Thyroid gland (tissue), 4 donors: Measurements from ENCODE around the gene NHLRC4. TPM values are rescaled to one million over a fixed set of nuclear protein-coding genes. Genes with fewer than 3 reads are reported as not detected.

ENCODE experiments used
- DNase-seq, 2 donors: peaks; one replicate each; pipeline ENCODE4 v3.0.0-alpha.2; 2019
- H3K27ac ChIP-seq, 3 donors: fragments of 200-600 bp; sonication (generic); 1 replicate in 2 of 3; 2 replicates in 1 of 3; pipeline ENCODE4 v1.5.1; 2016 to 2019; ENCODE audit warnings: mild to moderate bottlenecking in 1 of 3, moderate library complexity in 1 of 3
- H3K27me3 ChIP-seq: fragments of 200-600 bp; sonication (generic); one replicate; pipeline ENCODE4 v1.5.1; 2019
- H3K36me3 ChIP-seq, 2 donors: fragments of 200-600 bp; sonication (generic); one replicate each; pipeline ENCODE4 v1.5.1; 2016 to 2019
- H3K4me1 ChIP-seq, 2 donors: fragments of 200-600 bp; sonication (generic); one replicate each; pipeline ENCODE4 v1.5.1; 2017 to 2019
- H3K4me3 ChIP-seq, 3 donors: fragments of 200-600 bp; sonication (generic); replicated peaks in 1 of 3; 1 replicate in 2 of 3; 2 replicates in 1 of 3; pipeline ENCODE4 v1.5.1; 2016; ENCODE audit warnings: mild to moderate bottlenecking in 1 of 3
- H3K9me3 ChIP-seq: fragments of 200-600 bp; sonication (generic); one replicate; pipeline ENCODE4 v1.5.1; 2017
- CTCF ChIP-seq, 6 experiments: fragments of 200-600 bp in 3 of 6; fragments of 450-650 bp in 3 of 6; sonication (generic) in 3 of 6; IDR thresholded peaks; one replicate each; pipeline ENCODE4 v1.5.1; 2016 to 2019; ENCODE audit warnings: antibody characterized with exemption in 6 of 6, mild to moderate bottlenecking in 2 of 6, inconsistent platforms in 1 of 6, moderate library complexity in 1 of 6
- POLR2A ChIP-seq, 2 donors: fragments of 450-650 bp; IDR thresholded peaks; one replicate each; pipeline ENCODE4 v1.6.1; 2017; ENCODE audit warnings: antibody characterized with exemption in 2 of 2, mild to moderate bottlenecking in 2 of 2, moderate library complexity in 1 of 2
- WGBS, 2 donors: methylation state at CpG; one replicate each; pipeline ENCODE4 v1.1.5; 2017; 5-methylcytosine and 5-hydroxymethylcytosine counted together
- intact Hi-C: fragments of 100-400 bp; cut with DNase I; formaldehyde crosslinking; loops from one replicate; pipeline ENCODE4 v1.15.1; 2023
- total RNA-seq, 4 donors: library from RNA; depleted of rRNA; stranded (reverse); fragments of >200 nt; gene quantifications; one replicate each; pipeline ENCODE4 v1.2.3, GENCODE V29; 2016

The NHLRC4 gene
- total RNA-seq, 4 donors from 2014 or later: 0.63 to 0.81 (median 0.67) TPM; not detected in 1

DNA sequence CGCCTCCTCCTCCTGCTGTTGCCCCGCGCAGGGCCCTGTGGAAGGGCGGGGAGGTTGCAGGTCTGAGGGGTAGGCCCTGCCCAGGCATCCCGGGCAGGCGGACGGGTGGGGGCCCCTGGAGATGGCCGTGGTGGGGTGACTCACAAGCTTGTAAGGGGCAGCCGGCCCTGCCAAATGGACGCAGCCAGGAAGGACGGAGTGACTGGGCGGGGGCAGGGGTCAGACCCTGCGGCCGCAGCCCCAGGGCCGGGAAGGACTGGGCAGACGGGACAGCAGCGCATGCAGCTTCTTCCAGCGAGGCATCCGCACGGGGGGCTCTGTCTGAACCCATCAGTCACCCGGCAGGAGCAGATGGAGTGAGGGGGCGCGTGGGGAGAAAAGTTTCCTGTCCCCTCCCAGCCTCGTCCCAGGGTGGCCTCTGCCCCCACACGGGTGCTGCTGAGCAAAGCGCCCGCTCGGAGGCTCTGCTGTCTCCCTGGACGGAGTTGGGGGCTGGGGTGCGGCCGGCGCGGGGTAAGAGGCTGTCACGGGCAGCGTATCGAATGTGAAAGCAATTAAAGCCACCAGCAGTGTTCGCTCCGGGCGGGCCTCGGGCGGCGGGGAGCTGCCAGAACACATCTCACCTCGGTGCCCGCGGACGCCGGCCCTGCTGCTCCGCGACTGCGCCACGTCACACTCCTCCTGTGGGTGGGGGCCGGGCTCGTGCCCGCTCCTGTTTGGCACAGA lies 12.0 kb upstream of the NHLRC4 start:
- no peak overlapping the region for H3K4me3 ChIP-seq
- WGBS, 2 donors: 91% methylated on average over 42 to 44 of the region's 54 CpGs
- H3K27me3 ChIP-seq: no peaks in the 10 kb centered on the region
- no peaks in the 10 kb centered on the region for H3K9me3 ChIP-seq
- intact Hi-C loops: no loop called here
- H3K27ac ChIP-seq: no peak overlapping the region
- peaks cover 11 to 13% of the 10 kb centered on the region in 2 donors for H3K36me3 ChIP-seq
- peaks cover 13 to 20% of the 10 kb centered on the region in 2 donors for H3K4me1 ChIP-seq
- DNase-seq: no peak
- TF ChIP-seq CTCF (IDR thresholded peaks at IDR 0.05) (no peak), POLR2A (IDR thresholded peaks at IDR 0.05) (no peak)

DNA sequence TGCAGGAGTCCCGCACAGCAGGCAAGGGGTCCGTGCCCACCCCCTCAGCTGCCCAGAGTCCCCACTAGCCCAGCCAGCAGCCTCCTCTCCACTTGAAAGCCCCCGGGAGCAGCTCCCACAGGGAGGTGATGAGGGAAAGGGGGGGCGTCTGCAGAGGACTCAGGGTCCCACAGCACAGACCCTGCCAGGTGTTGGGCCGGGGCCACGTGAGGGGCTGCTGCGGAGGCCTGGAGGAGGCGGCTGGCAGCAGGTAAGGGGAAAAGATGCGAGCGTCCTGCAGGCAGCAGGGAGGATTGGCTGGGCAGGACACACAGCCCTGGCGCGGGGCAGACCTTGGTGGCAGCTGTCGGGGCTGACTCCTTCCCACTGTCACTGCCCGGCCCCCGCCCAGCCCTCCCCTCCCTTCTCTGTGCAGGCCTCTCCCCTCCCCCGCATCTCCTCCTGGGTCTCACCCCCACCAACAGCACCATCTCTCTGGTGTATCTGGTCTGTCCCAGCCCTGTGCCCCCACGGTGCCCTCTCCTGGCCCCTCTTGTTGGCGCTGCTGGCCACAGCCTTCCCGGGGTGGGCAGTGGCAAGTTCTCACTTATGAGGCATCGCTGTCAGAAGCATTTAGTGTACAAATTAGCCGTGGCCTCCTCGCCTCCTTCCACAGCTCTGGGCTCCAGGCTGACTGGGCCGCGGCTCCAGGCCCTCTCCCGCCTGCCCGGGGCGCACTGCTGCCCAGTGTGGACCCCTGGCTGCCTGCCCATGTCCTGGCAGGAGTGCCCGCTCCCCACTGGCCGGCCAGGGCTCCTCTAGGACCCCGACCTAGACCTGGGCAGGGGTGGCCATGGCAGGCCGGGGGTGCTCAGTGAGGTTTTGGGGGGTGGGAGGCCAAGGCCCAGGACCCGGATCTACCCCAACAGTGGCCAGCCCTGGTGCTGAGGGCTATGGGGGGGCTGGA lies 11.0 kb upstream of the NHLRC4 start:
- no peak for DNase-seq
- intact Hi-C loops: no loop called here
- no peaks in the 10 kb centered on the region for H3K9me3 ChIP-seq
- no peaks in the 10 kb centered on the region for H3K27me3 ChIP-seq
- peaks cover 11 to 13% of the 10 kb centered on the region in 2 donors for H3K36me3 ChIP-seq
- H3K4me3 ChIP-seq: no peak overlapping the region
- H3K27ac ChIP-seq: no peak overlapping the region
- 77 to 91% methylated on average over 14 to 22 of the region's 32 CpGs for WGBS, 2 donors
- H3K4me1 ChIP-seq: peaks cover 13 to 22% of the 10 kb centered on the region in 2 donors
- TF ChIP-seq POLR2A (IDR thresholded peaks at IDR 0.05) (no peak), CTCF (IDR thresholded peaks at IDR 0.05) (no peak)

DNA sequence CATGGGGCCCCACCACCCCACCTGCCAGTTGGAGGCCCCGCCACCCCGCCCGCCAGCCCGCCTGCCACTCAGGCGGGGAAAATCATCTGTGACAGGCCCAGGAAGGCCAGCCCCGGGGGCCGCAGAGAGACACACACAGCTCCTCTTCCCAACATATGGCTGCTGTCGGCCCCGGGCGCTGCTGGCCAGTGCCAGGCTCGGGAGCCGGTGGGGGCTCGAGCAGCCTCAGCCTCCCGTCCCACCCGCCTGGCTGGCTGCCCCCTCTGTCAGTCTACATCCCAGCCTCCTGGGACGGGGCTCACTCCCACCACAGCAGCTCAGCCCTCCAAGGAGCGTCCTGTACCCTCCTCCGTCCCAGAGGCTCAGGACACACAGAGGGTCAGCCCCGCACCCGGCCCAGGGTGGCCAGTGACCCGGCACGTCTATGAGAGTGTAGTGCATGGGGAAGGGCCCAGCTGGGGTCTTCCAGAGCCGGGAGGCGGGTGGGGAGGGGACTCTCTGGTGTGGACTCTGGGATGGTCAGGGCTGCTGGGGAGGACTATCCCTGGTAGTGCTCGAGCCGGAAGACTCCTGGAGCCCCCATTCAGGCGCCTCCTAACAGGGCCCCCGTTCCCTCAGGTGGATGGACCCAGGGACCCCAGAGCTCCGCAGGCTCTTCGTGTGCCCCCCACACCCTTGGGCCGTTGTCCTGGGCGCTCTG lies 10.2 kb upstream of the NHLRC4 start:
- intact Hi-C loops: no loop called here
- Histone ChIP-seq H3K4me3 (no peak overlapping the region), H3K27me3 (no peaks in the 10 kb centered on the region), H3K4me1 (peaks cover 13 to 22% of the 10 kb centered on the region in 2 donors), H3K36me3 (peaks cover 11 to 12% of the 10 kb centered on the region in 2 donors), H3K27ac (no peak overlapping the region), H3K9me3 (no peaks in the 10 kb centered on the region)
- TF ChIP-seq POLR2A (IDR thresholded peaks at IDR 0.05) (no peak), CTCF (IDR thresholded peaks at IDR 0.05) (no peak)
- DNase-seq: no peak
- 85 to 88% methylated on average over 20 to 31 of the region's 32 CpGs for WGBS, 2 donors

DNA sequence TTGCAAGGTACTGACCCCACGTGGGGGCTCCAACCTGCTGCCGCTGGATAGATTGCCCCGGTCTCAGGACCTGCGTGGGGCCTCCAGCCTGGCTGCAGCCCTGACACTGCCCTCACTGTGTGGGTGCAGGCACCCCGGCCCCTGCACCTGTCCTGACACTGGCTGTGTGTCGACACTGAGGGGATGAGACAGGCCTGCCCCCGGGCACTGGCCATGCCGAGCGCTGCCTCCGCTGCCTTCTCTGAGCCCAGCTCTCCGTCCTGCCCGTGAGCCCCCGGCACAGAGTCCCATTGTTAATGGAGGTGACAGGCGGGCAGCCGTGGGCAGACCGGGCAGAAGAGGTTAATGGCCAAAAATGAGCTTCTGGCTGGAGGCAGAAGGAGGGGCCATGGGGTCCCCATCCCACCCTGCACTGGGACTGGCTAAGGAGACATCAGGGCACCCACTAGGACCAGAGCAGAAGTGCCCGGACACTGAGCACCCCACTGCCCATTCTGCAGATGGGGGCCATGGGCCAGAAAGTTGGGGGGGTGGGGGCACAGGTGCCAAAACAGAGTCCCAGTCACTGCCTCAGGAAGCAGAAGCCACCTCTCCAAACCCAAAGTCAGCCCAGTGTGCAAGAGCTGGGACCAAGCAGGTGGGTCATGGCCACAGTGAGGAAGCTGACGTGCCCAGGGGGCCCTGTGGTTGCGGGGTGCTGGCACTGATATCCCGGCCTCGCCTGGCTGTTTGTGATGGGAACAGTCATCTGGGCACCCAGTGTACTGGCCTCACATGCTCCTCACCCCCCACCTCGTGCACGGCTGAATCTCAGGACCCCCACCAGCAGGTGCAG lies 9.1 kb upstream of the NHLRC4 start:
- peaks cover 13 to 22% of the 10 kb centered on the region in 2 donors for H3K4me1 ChIP-seq
- no peak overlapping the region for H3K4me3 ChIP-seq
- H3K27me3 ChIP-seq: no peaks in the 10 kb centered on the region
- TF ChIP-seq CTCF (IDR thresholded peaks at IDR 0.05) (no peak), POLR2A (IDR thresholded peaks at IDR 0.05) (no peak)
- H3K36me3 ChIP-seq: peaks cover under 1 to 1% of the 10 kb centered on the region in 2 donors
- intact Hi-C loops: no loop called here
- no peaks in the 10 kb centered on the region for H3K9me3 ChIP-seq
- no peak for DNase-seq
- WGBS, 2 donors: 77 to 91% methylated on average over 18 to 21 of the region's 23 CpGs
- H3K27ac ChIP-seq: no peak overlapping the region
